ENCODE results near the gene ANKDD1B. TPM values are rescaled to one million over a fixed set of nuclear protein-coding genes. Genes with fewer than 3 reads are reported as not detected.

ANKDD1B gene
- total RNA-seq, 1 donor, result 0.72 TPM

DNA sequence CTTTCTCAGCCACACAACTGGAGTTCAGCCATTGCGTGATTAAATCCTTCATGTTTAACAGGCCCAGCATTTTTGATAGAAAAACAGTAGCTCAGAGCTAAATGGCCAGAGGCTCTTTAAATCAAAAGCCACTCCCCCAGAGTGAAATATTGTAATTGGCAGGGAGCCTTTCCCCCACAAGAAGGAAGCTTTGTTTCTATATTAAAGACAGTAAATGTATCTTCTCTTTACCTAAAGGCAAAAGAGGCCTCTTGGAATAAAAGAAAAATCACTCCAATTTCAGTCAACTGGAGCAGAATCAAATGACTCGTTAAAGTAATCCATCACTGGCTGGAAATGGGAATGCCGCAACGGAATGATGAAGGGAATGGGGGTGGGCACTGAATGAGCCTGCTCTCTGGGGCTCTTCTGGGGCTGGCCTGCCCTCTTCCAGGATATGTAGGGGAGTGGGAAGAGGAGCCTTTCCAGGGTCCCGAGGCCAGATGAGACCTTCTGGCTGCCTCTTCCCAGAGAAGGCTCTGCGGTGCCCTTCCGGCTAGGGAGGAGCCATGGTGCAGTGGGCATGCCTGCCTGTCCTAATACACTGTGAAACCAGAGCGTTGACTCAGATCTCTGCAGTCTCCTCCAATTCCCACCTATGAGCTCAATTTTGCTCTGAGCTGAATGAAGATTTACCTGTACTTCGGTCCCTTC is 45.2 kb downstream of the ANKDD1B start:
- TF ChIP-seq, protein P1, sequence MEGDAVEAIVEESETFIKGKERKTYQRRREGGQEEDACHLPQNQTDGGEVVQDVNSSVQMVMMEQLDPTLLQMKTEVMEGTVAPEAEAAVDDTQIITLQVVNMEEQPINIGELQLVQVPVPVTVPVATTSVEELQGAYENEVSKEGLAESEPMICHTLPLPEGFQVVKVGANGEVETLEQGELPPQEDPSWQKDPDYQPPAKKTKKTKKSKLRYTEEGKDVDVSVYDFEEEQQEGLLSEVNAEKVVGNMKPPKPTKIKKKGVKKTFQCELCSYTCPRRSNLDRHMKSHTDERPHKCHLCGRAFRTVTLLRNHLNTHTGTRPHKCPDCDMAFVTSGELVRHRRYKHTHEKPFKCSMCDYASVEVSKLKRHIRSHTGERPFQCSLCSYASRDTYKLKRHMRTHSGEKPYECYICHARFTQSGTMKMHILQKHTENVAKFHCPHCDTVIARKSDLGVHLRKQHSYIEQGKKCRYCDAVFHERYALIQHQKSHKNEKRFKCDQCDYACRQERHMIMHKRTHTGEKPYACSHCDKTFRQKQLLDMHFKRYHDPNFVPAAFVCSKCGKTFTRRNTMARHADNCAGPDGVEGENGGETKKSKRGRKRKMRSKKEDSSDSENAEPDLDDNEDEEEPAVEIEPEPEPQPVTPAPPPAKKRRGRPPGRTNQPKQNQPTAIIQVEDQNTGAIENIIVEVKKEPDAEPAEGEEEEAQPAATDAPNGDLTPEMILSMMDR (IDR thresholded peaks at IDR 0.05; ENCODE audit: extremely low read depth, low read depth, low read length), result no peak

DNA sequence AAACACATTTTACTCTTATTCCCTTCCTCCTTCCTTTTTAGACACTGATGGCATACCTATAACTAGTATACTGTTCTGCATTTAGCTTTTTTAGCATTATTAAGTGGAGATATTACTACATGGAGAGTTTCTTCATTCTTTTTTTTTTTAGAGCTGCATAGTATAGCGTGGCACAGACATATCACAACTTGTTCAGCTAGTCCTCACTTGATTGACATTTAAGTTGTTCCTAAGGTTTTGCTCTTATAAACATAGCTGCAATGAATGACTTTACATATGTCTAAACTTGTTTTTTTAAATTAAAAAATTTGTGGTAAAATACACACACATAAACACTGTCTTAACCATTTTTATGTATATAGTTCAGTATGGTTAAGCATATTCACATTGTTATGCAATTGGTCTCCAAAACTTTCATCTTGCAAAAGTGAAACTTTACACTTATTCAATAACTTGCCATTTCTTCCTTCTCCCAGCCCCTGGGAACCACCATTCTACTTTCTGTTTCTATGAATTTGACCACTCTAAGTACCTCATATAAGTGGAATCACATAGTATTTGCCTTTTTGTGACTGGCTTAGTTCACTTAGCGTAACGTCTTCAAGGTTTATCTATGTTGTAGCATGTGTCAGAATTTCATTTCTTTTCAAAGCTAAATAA is 48.7 kb downstream of the ANKDD1B start:
- TF ChIP-seq, protein P1 (IDR thresholded peaks at IDR 0.05; ENCODE audit: extremely low read depth, low read depth, low read length), result no peak
- Histone ChIP-seq H3K27me3 (ENCODE audit: insufficient read depth, low read length) (no peaks in the 10 kb centered on the region), H3K36me3 (ENCODE audit: insufficient read depth, low read length) (no peaks in the 10 kb centered on the region), H2AFZ (ENCODE audit: low read length) (no peak overlapping the region), H3K27ac (ENCODE audit: low read depth, low read length) (no peak overlapping the region), H3K79me2 (ENCODE audit: insufficient read depth, low read length) (no peaks in the 10 kb centered on the region), H4K20me1 (ENCODE audit: insufficient read depth, low read length) (no peaks in the 10 kb centered on the region), H3K4me2 (ENCODE audit: insufficient read depth, low read length) (no peak overlapping the region), H3K4me3 (ENCODE audit: insufficient read depth, low read length) (no peak overlapping the region), H3K9me3 (ENCODE audit: low read depth, low read length) (no peaks in the 10 kb centered on the region), H3K4me1 (ENCODE audit: insufficient read depth, low read length) (peaks cover 5% of the 10 kb centered on the region)
- no peak for DNase-seq (ENCODE audit: insufficient read length, low spot score, missing footprints)

More for the DNA sequence above, 45.2 kb downstream of the ANKDD1B start:
- H3K27me3 ChIP-seq (ENCODE audit: insufficient read depth, low read length), result no peaks in the 10 kb centered on the region
- H4K20me1 ChIP-seq (ENCODE audit: insufficient read depth, low read length), result no peaks in the 10 kb centered on the region
- H2AFZ ChIP-seq (ENCODE audit: low read length), result peak overlapping the region; percentile 98
- H3K4me3 ChIP-seq (ENCODE audit: insufficient read depth, low read length), result peak overlapping the region; percentile 89
- peak overlapping the region; percentile 67 for H3K27ac ChIP-seq (ENCODE audit: low read depth, low read length)
- no peaks in the 10 kb centered on the region for H3K79me2 ChIP-seq (ENCODE audit: insufficient read depth, low read length)
- no peaks in the 10 kb centered on the region for H3K36me3 ChIP-seq (ENCODE audit: insufficient read depth, low read length)
- no peaks in the 10 kb centered on the region for H3K9me3 ChIP-seq (ENCODE audit: low read depth, low read length)
- H3K4me2 ChIP-seq (ENCODE audit: insufficient read depth, low read length), result peak overlapping the region; percentile 90
- H3K4me1 ChIP-seq (ENCODE audit: insufficient read depth, low read length), result peaks cover 5% of the 10 kb centered on the region
- peak; percentile 78 for DNase-seq (ENCODE audit: insufficient read length, low spot score, missing footprints)

DNA sequence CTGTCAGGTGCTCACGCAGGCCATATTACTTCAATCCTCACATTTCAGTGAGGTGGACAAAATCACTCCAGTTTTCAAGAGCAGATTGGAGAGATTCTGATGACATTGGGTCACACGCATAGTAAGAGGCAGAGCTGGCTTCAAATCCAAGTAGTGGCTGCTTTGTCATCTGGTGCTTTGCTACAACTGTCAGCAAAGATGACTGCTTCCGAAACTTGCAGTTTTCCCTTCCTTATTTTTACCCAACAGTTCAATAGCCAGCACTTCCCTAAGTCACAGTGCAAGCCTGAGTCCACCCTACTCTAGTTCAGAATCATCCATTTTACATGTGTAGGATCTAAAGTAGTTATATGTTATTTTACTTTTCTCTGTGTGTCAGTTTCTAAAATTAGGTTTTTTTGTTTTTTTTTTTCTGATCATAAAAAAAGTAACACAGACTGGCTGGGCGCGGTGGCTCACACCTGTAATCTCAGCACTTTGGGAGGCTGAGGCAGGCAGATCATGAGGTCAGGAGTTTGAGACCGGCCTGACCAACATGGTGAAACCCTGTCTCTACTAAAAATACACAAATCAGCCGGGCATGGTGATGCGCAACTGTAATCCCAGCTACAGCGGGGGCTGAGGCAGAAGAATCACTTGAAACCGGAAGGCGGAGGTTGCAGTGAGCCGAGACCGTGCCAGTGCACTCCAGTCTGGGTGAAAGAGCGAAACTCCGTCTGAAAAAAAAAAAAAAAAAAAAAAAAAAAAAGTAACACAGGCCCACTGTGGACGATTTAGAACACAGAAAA is 49.6 kb downstream of the ANKDD1B start:
- H3K4me1 ChIP-seq (ENCODE audit: insufficient read depth, low read length), result peaks cover 3% of the 10 kb centered on the region
- no peaks in the 10 kb centered on the region for H3K36me3 ChIP-seq (ENCODE audit: insufficient read depth, low read length)
- H3K79me2 ChIP-seq (ENCODE audit: insufficient read depth, low read length), result no peaks in the 10 kb centered on the region
- no peak overlapping the region for H2AFZ ChIP-seq (ENCODE audit: low read length)
- H4K20me1 ChIP-seq (ENCODE audit: insufficient read depth, low read length), result no peaks in the 10 kb centered on the region
- no peaks in the 10 kb centered on the region for H3K9me3 ChIP-seq (ENCODE audit: low read depth, low read length)
- H3K4me2 ChIP-seq (ENCODE audit: insufficient read depth, low read length), result no peak overlapping the region
- TF ChIP-seq, protein P1 (IDR thresholded peaks at IDR 0.05; ENCODE audit: extremely low read depth, low read depth, low read length), result no peak
- H3K27ac ChIP-seq (ENCODE audit: low read depth, low read length), result no peak overlapping the region
- DNase-seq (ENCODE audit: insufficient read length, low spot score, missing footprints), result no peak
- no peak overlapping the region for H3K4me3 ChIP-seq (ENCODE audit: insufficient read depth, low read length)
- H3K27me3 ChIP-seq (ENCODE audit: insufficient read depth, low read length), result no peaks in the 10 kb centered on the region

DNA sequence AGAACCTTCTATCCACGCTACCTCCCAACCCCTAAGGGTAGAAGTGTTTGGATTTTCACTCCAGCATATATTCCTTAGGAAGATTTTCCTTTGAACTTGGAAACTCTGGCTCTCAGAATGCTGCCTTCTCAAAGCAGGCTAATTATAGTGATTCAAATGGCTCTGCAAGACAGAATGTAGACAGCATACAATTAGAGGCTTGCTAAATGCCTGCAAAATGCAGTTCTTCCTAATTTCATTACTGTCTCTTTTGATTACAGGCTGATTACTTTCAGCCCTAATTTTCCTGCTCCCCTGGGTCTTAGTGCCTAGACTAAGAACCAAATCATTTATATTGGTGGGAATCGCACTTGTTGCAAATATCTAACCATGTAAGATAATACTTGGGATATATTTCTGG is 50.8 kb downstream of the ANKDD1B start:
- TF ChIP-seq, protein P1 (IDR thresholded peaks at IDR 0.05; ENCODE audit: extremely low read depth, low read depth, low read length), result no peak
- H3K4me2 ChIP-seq (ENCODE audit: insufficient read depth, low read length), result no peak overlapping the region
- no peaks in the 10 kb centered on the region for H3K9me3 ChIP-seq (ENCODE audit: low read depth, low read length)
- no peak for DNase-seq (ENCODE audit: insufficient read length, low spot score, missing footprints)
- H3K36me3 ChIP-seq (ENCODE audit: insufficient read depth, low read length), result no peaks in the 10 kb centered on the region
- no peaks in the 10 kb centered on the region for H4K20me1 ChIP-seq (ENCODE audit: insufficient read depth, low read length)
- no peak overlapping the region for H3K27ac ChIP-seq (ENCODE audit: low read depth, low read length)
- no peak overlapping the region for H3K4me3 ChIP-seq (ENCODE audit: insufficient read depth, low read length)
- no peaks in the 10 kb centered on the region for H3K27me3 ChIP-seq (ENCODE audit: insufficient read depth, low read length)
- H3K4me1 ChIP-seq (ENCODE audit: insufficient read depth, low read length), result no peaks in the 10 kb centered on the region
- H3K79me2 ChIP-seq (ENCODE audit: insufficient read depth, low read length), result no peaks in the 10 kb centered on the region
- no peak overlapping the region for H2AFZ ChIP-seq (ENCODE audit: low read length)
